ENCODE results near the gene GLT6D1.

GLT6D1 gene

DNA sequence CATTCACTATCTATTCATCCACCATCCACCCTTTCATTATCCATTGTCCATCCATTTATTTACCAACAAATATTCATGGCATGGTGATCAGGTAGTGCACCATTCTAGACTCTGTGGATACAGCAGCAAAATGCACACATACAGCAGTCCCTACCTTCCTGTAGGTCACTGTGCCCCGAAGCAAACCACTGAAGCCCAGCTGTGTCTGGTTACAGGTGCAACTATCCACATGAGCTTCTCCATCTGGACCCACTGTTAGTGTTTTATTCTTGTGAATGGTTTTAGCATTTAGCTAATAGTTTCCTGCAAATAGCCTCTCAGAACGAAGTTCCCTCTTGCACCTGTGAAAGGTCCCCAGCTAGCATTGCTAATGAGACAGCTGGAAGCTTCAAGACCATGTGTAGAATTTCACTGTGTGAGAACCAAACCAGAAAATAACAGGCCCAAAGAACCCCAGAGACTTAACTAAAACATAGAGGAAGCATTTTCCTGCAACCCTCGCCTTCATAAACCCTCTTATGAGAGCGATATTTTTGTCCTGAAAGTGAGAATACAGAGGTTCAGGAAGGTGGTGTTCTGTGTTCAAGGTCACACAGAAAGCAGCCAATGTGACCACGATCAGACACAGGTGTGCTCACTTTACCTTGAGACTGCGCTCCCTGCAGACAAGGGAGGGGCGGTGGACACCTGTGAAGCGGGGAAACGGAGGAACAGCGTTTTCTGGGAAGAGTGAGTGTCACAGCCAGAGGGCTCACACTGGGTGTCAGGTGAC, 59.3 kb downstream of the GLT6D1 start:
- no peak for DNase-seq (ENCODE audit: low read depth)
- no peak overlapping the region for H3K4me3 ChIP-seq (ENCODE audit: low read length)
- TF ChIP-seq, protein P1, sequence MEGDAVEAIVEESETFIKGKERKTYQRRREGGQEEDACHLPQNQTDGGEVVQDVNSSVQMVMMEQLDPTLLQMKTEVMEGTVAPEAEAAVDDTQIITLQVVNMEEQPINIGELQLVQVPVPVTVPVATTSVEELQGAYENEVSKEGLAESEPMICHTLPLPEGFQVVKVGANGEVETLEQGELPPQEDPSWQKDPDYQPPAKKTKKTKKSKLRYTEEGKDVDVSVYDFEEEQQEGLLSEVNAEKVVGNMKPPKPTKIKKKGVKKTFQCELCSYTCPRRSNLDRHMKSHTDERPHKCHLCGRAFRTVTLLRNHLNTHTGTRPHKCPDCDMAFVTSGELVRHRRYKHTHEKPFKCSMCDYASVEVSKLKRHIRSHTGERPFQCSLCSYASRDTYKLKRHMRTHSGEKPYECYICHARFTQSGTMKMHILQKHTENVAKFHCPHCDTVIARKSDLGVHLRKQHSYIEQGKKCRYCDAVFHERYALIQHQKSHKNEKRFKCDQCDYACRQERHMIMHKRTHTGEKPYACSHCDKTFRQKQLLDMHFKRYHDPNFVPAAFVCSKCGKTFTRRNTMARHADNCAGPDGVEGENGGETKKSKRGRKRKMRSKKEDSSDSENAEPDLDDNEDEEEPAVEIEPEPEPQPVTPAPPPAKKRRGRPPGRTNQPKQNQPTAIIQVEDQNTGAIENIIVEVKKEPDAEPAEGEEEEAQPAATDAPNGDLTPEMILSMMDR (conservative IDR thresholded peaks at IDR 0.05; ENCODE audit: low read depth, low read length): no peak

- TF ChIP-seq, protein P1 (conservative IDR thresholded peaks at IDR 0.05; ENCODE audit: low read depth, low read length): no peak
- DNase-seq (ENCODE audit: low read depth): no peak
- no peak overlapping the region for H3K4me3 ChIP-seq (ENCODE audit: low read length)
Observed at GRCh38 chr9:135579356-135579755, 60.0 kb downstream of the GLT6D1 start.

DNA sequence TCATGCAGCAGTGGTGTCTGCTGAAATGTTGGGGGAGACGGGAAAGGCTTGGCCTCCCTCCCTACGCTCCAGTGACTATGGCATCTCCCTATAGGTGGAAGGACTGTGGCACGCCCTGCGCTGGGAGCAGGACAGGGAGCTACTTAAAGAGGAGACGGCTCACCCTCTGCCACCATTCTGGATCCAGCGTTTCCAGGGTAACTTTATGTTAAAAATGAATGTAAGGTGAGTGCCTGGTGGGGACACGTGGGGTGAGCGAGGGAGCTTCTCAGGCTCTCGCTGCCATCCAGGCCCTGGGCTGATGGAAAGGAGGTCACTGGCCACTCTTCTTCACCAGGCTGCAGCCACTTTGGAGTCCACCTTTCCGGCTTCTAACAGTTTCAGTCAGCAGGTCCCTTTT, 62.1 kb downstream of the GLT6D1 start:
- no peak for DNase-seq (ENCODE audit: low read depth)
- TF ChIP-seq, protein P1 (conservative IDR thresholded peaks at IDR 0.05; ENCODE audit: low read depth, low read length): no peak
- no peak overlapping the region for H3K4me3 ChIP-seq (ENCODE audit: low read length)

GRCh38 chr9:135575995-135576631, 63.2 kb downstream of the GLT6D1 start:
- DNase-seq (ENCODE audit: low read depth): no peak
- TF ChIP-seq, protein P1 (conservative IDR thresholded peaks at IDR 0.05; ENCODE audit: low read depth, low read length): no peak
- H3K4me3 ChIP-seq (ENCODE audit: low read length): no peak overlapping the region

- DNase-seq (ENCODE audit: low read depth): no peak
- H3K4me3 ChIP-seq (ENCODE audit: low read length): no peak overlapping the region
- TF ChIP-seq, protein P1 (conservative IDR thresholded peaks at IDR 0.05; ENCODE audit: low read depth, low read length): no peak
Observed at GRCh38 chr9:135574943-135575342, 64.4 kb downstream of the GLT6D1 start.

GRCh38 chr9:135574331-135574730, 65.0 kb downstream of the GLT6D1 start:
- H3K4me3 ChIP-seq (ENCODE audit: low read length): no peak overlapping the region
- TF ChIP-seq, protein P1 (conservative IDR thresholded peaks at IDR 0.05; ENCODE audit: low read depth, low read length): no peak
- DNase-seq (ENCODE audit: low read depth): no peak

All from retinal pigment epithelial cell (primary cell).